ENCODE results near the gene SEC14L5. TPM values are rescaled to one million over a fixed set of nuclear protein-coding genes. Genes with fewer than 3 reads are reported as not detected.

SEC14L5 gene
- total and polyA plus RNA-seq, 2 of the 4 experiments (the other 2 are of a cell fraction) = 0.07 TPM; not detected in 1

- intact Hi-C loops (cut with micrococcal nuclease) = no loop called here
- no TSS peak for BruUV-seq (replicated peaks)
Measured at GRCh38 chr16:4925293-4925607, 32.9 kb upstream of the SEC14L5 start.

More at GRCh38 chr16:4925293-4925607, 32.9 kb upstream of the SEC14L5 start:
- Histone ChIP-seq H3K79me1 (ENCODE audit: low read depth in 1 of 2, low read length in 2 of 2) (no peaks in the 10 kb centered on the region), H3K4me1 (ENCODE audit: control insufficient read depth, insufficient read depth, low read length) (peaks cover 2% of the 10 kb centered on the region; the same call in 1 of the 2 replicates), H3K9ac (ENCODE audit: low read depth, low read length) (no peak overlapping the region), H3K18ac (ENCODE audit: low read depth, low read length) (no peak overlapping the region), H3K9me3 (ENCODE audit: control insufficient read depth, insufficient read depth, low read length) (peaks cover 10% of the 10 kb centered on the region), H3K14ac (replicated peaks; ENCODE audit: low read depth, low read length) (no peak overlapping the region), H3K27me3 (ENCODE audit: control insufficient read depth, insufficient read depth, low read length) (peaks cover 25% of the 10 kb centered on the region), H2AK5ac (ENCODE audit: low read depth, low read length) (no peak overlapping the region), H3K36me3 (ENCODE audit: control insufficient read depth, insufficient read depth, low read length) (no peaks in the 10 kb centered on the region), H2BK5ac (ENCODE audit: low read depth, low read length, poor library complexity, severe bottlenecking) (no peak overlapping the region), H2AFZ (replicated peaks; ENCODE audit: low read length, poor library complexity) (no peak overlapping the region), H2BK120ac (ENCODE audit: low read depth, low read length) (no peak overlapping the region), H3K4ac (ENCODE audit: low read depth, low read length) (no peak overlapping the region), H3K9me1 (ENCODE audit: insufficient read depth, low read length) (no peaks in the 10 kb centered on the region), H4K8ac (ENCODE audit: low read depth in 2 of 2, low read length in 2 of 2) (no peak overlapping the region), H3K27ac (ENCODE audit: insufficient read depth, low read length) (no peak overlapping the region), H3K23ac (ENCODE audit: low read depth, low read length) (no peak overlapping the region), H2AK9ac (replicated peaks; ENCODE audit: low read depth, low read length, poor library complexity) (no peak overlapping the region), H4K20me1 (ENCODE audit: insufficient read depth, low read length) (no peaks in the 10 kb centered on the region), H4K5ac (ENCODE audit: low read depth, low read length) (no peak overlapping the region), H3K56ac (ENCODE audit: extremely low read depth, insufficient read depth, low read length) (no peak overlapping the region), H3K4me3 (ENCODE audit: insufficient read depth, low read depth, low read length) (no peak overlapping the region), H2BK20ac (ENCODE audit: low read depth, low read length) (no peak overlapping the region), H3K4me2 (ENCODE audit: low read depth, low read length) (no peak overlapping the region), H4K91ac (ENCODE audit: insufficient read depth, low read depth, low read length) (no peak overlapping the region), H2BK15ac (ENCODE audit: low read depth, low read length) (no peak overlapping the region)
- no peak for DNase-seq
- TF ChIP-seq FOS (IDR thresholded peaks at IDR 0.05; ENCODE audit: low read depth, low read length) (no peak), ELK1 (IDR thresholded peaks at IDR 0.05; ENCODE audit: borderline replicate concordance, low read depth, low read length) (no peak), CHD1 (IDR thresholded peaks at IDR 0.05; ENCODE audit: low read depth, low read length) (no peak), RFX5 (IDR thresholded peaks at IDR 0.05; ENCODE audit: low read depth, low read length) (no peak)
- ATAC-seq (ENCODE audit: low read depth) = no peak
- dilution Hi-C loops (cut with HindIII; ENCODE audit: low sequenced_read_pairs, unreplicated experiment) (no loop called here), in situ Hi-C loops (cut with MboI; ENCODE audit: low sequenced_read_pairs) (no loop called here)
- ChIA-PET CTCF (no interaction called here), POLR2A (ENCODE audit: unreplicated experiment) (no interaction called here)
- 20% methylated on average over 1 of the region's 5 CpGs; no CpG with 5 or more reads in 1 of the 2 experiments for WGBS, 2 experiments (ENCODE audit: extremely low coverage in 2 of 2, insufficient read length in 1 of 2)
